WERI-Rb-1 (cell line): Measurements from ENCODE around the gene DHRS13.

Experiments
- DNase-seq: peaks from one replicate; pipeline ENCODE4 v3.0.0-alpha.2; 2020
- H3K27ac ChIP-seq: fragments of 250-450 bp; sonication (Bioruptor Pico); 2 replicates; pipeline ENCODE4 v1.5.1; 2020; ENCODE audit warnings: mild to moderate bottlenecking, moderate library complexity
- H3K27me3 ChIP-seq: fragments of 250-450 bp; sonication (Bioruptor Pico); 2 replicates; pipeline ENCODE4 v1.5.1; 2021; ENCODE audit warnings: mild to moderate bottlenecking, low read depth, moderate library complexity; ENCODE audit not compliant: insufficient read depth, severe bottlenecking
- H3K36me3 ChIP-seq: fragments of 250-450 bp; sonication (Bioruptor Pico); 2 replicates; pipeline ENCODE4 v1.5.1; 2020; ENCODE audit warnings: mild to moderate bottlenecking, moderate library complexity
- H3K4me3 ChIP-seq: 2 replicates; pipeline ENCODE4 v1.5.1; 2011; ENCODE audit warnings: low read depth, mild to moderate bottlenecking, control low read depth, low read length
- H3K9me3 ChIP-seq: fragments of 250-450 bp; sonication (Bioruptor Pico); 2 replicates; pipeline ENCODE4 v1.5.1; 2021; ENCODE audit warnings: mild to moderate bottlenecking, moderate library complexity; ENCODE audit not compliant: severe bottlenecking
- CTCF ChIP-seq: IDR thresholded peaks from 2 replicates; pipeline ENCODE4 v1.5.1; 2011; ENCODE audit warnings: low read depth, mild to moderate bottlenecking, control low read depth, inconsistent platforms, low read length

DHRS13 gene

GRCh38 chr17:28917465-28917864 is 14.6 kb upstream of the DHRS13 start:
- no peak for TF ChIP-seq CTCF
- DNase-seq = no peak
- H3K27me3 ChIP-seq = no peaks in the 10 kb centered on the region
- H3K36me3 ChIP-seq = peaks cover 98% of the 10 kb centered on the region
- no peak overlapping the region for H3K4me3 ChIP-seq
- H3K27ac ChIP-seq = peak overlapping the region; percentile 24; the same call in 1 of the 2 replicates
- no peaks in the 10 kb centered on the region for H3K9me3 ChIP-seq

- H3K36me3 ChIP-seq = peaks cover 98% of the 10 kb centered on the region
- H3K9me3 ChIP-seq = no peaks in the 10 kb centered on the region
- H3K27me3 ChIP-seq = no peaks in the 10 kb centered on the region
- no peak for DNase-seq
- peak overlapping the region; percentile 24; the same call in 1 of the 2 replicates for H3K27ac ChIP-seq
- TF ChIP-seq CTCF = no peak
- no peak overlapping the region for H3K4me3 ChIP-seq
Observed at GRCh38 chr17:28917029-28917428, 14.2 kb upstream of the DHRS13 start.

GRCh38 chr17:28916302-28916934 is 13.5 kb upstream of the DHRS13 start:
- H3K36me3 ChIP-seq = peaks cover 98% of the 10 kb centered on the region
- H3K4me3 ChIP-seq = no peak overlapping the region
- no peak overlapping the region for H3K27ac ChIP-seq
- peak; percentile 50 for TF ChIP-seq CTCF
- H3K9me3 ChIP-seq = no peaks in the 10 kb centered on the region
- H3K27me3 ChIP-seq = no peaks in the 10 kb centered on the region
- peak; percentile 65 for DNase-seq

- DNase-seq = no peak
- no peak for TF ChIP-seq CTCF
- H3K36me3 ChIP-seq = peaks cover 98% of the 10 kb centered on the region
- no peak overlapping the region for H3K4me3 ChIP-seq
- no peaks in the 10 kb centered on the region for H3K27me3 ChIP-seq
- no peaks in the 10 kb centered on the region for H3K9me3 ChIP-seq
- no peak overlapping the region for H3K27ac ChIP-seq
Observed at GRCh38 chr17:28912938-28913333, 10.1 kb upstream of the DHRS13 start.

- Histone ChIP-seq H3K9me3 (no peaks in the 10 kb centered on the region), H3K36me3 (peaks cover 95% of the 10 kb centered on the region), H3K27me3 (no peaks in the 10 kb centered on the region), H3K4me3 (no peak overlapping the region), H3K27ac (no peak overlapping the region)
- TF ChIP-seq CTCF = peak; percentile 48
- no peak for DNase-seq
Observed at GRCh38 chr17:28912281-28912937, 9.5 kb upstream of the DHRS13 start.
